Neuron (in vitro differentiated cells): ENCODE measurements around the gene HAP1.
A peak's percentile ranks its signal among the peaks of the same experiment; 100 is the strongest.

Experiments used
- H2AFZ ChIP-seq: one replicate; pipeline ENCODE4 v1.6.1; 2013; ENCODE audit warnings: low read depth, mild to moderate bottlenecking, inconsistent platforms, low read length, moderate library complexity
- H3K27me3 ChIP-seq: one replicate; pipeline ENCODE4 v1.6.1; 2013; ENCODE audit warnings: low read length; ENCODE audit not compliant: insufficient read depth
- H3K36me3 ChIP-seq: one replicate; pipeline ENCODE4 v1.6.1; 2013; ENCODE audit warnings: low read length; ENCODE audit not compliant: insufficient read depth
- H3K4me1 ChIP-seq: one replicate; pipeline ENCODE4 v1.6.1; 2013; ENCODE audit warnings: low read length; ENCODE audit not compliant: insufficient read depth
- H3K4me3 ChIP-seq: 2 replicates; pipeline ENCODE4 v1.5.1; 2013; ENCODE audit warnings: mild to moderate bottlenecking, low read length, moderate library complexity
- H3K9me3 ChIP-seq: one replicate; pipeline ENCODE4 v1.6.1; 2013; ENCODE audit warnings: low read length

HAP1 gene

GRCh38 chr17:41731836-41732235 lies 2.6 kb downstream of the HAP1 start:
- Histone ChIP-seq H2AFZ (no peak overlapping the region), H3K9me3 (no peaks in the 10 kb centered on the region), H3K27me3 (peaks cover 28% of the 10 kb centered on the region)

DNA sequence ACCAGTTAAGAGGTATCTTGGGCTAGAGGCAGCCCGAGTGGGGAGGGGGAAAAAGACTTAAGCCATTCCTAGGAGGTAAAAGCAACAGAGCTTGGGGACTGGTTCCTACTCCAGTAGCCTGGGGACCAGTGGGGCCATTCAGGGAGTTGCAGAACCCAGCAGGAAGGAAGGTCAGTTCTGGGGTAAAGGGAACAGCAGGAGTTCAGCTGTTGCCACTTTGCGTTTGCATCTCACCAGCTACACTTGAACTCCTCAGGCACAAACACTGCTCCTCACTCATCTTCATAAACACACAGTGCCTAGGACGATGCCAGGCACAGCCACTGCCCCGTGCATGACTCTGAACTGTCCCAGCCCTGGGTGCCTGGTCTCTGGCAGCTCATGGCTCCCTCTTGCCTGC lies 4.0 kb downstream of the HAP1 start:
- no peaks in the 10 kb centered on the region for H3K36me3 ChIP-seq
- no peaks in the 10 kb centered on the region for H3K4me1 ChIP-seq
- H3K4me3 ChIP-seq, result no peak overlapping the region
- H2AFZ ChIP-seq, result no peak overlapping the region
- no peaks in the 10 kb centered on the region for H3K9me3 ChIP-seq
- peaks cover 25% of the 10 kb centered on the region for H3K27me3 ChIP-seq

More at GRCh38 chr17:41731836-41732235, 2.6 kb downstream of the HAP1 start:
- H3K36me3 ChIP-seq, result no peaks in the 10 kb centered on the region
- no peak overlapping the region for H3K4me3 ChIP-seq
- H3K4me1 ChIP-seq, result no peaks in the 10 kb centered on the region

- H3K36me3 ChIP-seq, result no peaks in the 10 kb centered on the region
- H3K9me3 ChIP-seq, result no peaks in the 10 kb centered on the region
- no peak overlapping the region for H3K4me3 ChIP-seq
- H2AFZ ChIP-seq, result no peak overlapping the region
- peaks cover 13% of the 10 kb centered on the region for H3K27me3 ChIP-seq
- H3K4me1 ChIP-seq, result no peaks in the 10 kb centered on the region
These were observed 6.4 kb downstream of the HAP1 start for GRCh38 chr17:41728056-41728455.

DNA sequence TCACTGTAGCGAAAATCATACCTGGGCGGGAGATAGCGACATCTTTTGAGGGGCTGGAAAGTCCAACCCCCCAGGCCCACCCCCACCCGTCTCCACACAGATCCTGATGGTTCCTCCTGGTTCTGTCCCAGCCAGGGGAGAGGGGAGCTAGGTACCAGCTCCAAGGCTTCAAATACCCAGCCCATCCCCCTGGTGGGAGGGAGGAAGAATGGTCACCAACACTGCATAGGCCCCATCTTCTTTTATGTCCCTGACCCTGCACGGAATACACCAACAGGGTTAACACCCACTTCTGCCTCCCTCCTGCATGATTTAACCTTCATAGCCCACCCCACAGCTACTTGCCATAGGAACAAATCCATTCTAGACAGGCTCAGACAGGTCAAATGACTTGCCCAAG lies 9.3 kb downstream of the HAP1 start:
- Histone ChIP-seq H3K9me3 (no peaks in the 10 kb centered on the region), H3K36me3 (no peaks in the 10 kb centered on the region), H2AFZ (no peak overlapping the region), H3K27me3 (no peaks in the 10 kb centered on the region), H3K4me1 (no peaks in the 10 kb centered on the region), H3K4me3 (no peak overlapping the region)

DNA sequence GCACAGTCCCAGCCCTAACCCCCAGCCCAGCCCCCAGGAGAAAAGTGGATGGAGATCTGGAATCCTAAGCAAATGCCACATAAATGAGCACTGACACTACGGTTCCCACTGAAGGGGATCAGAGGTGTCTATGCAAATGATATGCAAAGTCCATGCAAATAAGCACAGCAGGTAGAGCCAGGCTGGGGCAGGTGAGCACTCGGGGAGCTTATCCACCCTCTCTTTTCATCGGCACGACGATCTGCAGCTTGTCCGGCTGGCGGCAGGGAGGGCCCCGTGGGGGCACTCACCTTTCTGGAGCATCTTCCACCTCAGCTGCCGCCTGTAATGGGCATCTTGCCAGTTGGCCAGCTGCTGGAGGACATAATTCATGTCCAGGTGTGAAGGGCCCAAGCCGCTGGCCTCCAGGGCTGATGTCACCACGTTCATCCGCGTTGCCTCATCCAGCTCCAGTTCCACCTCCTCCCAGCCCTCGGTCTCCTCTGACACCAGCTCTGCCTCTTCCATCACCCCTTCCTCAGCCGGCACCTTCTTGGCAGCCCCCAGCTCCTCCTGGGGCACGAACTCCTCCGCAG lies 9.9 kb downstream of the HAP1 start:
- no peak overlapping the region for H3K4me3 ChIP-seq
- no peaks in the 10 kb centered on the region for H3K4me1 ChIP-seq
- H3K27me3 ChIP-seq, result no peaks in the 10 kb centered on the region
- no peaks in the 10 kb centered on the region for H3K36me3 ChIP-seq
- no peaks in the 10 kb centered on the region for H3K9me3 ChIP-seq
- no peak overlapping the region for H2AFZ ChIP-seq

GRCh38 chr17:41723801-41724475 lies 10.5 kb downstream of the HAP1 start:
- no peak overlapping the region for H2AFZ ChIP-seq
- H3K9me3 ChIP-seq, result no peaks in the 10 kb centered on the region
- no peak overlapping the region for H3K4me3 ChIP-seq
- H3K27me3 ChIP-seq, result no peaks in the 10 kb centered on the region
- no peaks in the 10 kb centered on the region for H3K4me1 ChIP-seq
- no peaks in the 10 kb centered on the region for H3K36me3 ChIP-seq

- Histone ChIP-seq H3K4me1 (peaks cover 12% of the 10 kb centered on the region), H3K4me3 (no peak overlapping the region), H3K27me3 (no peaks in the 10 kb centered on the region), H2AFZ (no peak overlapping the region), H3K9me3 (no peaks in the 10 kb centered on the region), H3K36me3 (no peaks in the 10 kb centered on the region)
These were observed 12.2 kb downstream of the HAP1 start for GRCh38 chr17:41722231-41722630.

DNA sequence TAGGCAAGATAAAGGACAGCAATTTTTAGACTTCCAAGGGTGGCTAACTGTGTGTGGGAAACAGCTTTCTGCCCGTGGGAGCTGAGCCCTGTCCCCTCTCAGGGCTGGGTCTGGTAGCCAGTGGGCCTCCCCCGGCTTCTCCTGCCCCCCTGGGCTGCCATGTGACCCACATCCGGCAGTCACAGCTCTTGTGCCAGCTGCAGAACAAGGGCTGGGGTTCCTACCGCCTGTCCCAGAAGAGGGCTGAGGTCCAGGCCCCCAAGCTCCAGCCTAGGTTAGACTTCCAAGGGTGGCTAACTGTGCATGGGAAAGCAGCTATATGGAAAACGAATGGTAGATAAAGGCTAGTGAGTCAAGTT lies 16.2 kb downstream of the HAP1 start:
- Histone ChIP-seq H3K4me1 (peaks cover 12% of the 10 kb centered on the region), H3K9me3 (no peaks in the 10 kb centered on the region), H3K36me3 (no peaks in the 10 kb centered on the region), H2AFZ (no peak overlapping the region), H3K27me3 (no peaks in the 10 kb centered on the region), H3K4me3 (no peak overlapping the region)

GRCh38 chr17:41717408-41718286 lies 16.8 kb downstream of the HAP1 start:
- H3K27me3 ChIP-seq, result peaks cover under 1% of the 10 kb centered on the region
- H3K9me3 ChIP-seq, result no peaks in the 10 kb centered on the region
- peak overlapping the region; percentile 70 for H2AFZ ChIP-seq
- no peak overlapping the region for H3K4me3 ChIP-seq
- H3K36me3 ChIP-seq, result no peaks in the 10 kb centered on the region
- peaks cover 12% of the 10 kb centered on the region for H3K4me1 ChIP-seq

DNA sequence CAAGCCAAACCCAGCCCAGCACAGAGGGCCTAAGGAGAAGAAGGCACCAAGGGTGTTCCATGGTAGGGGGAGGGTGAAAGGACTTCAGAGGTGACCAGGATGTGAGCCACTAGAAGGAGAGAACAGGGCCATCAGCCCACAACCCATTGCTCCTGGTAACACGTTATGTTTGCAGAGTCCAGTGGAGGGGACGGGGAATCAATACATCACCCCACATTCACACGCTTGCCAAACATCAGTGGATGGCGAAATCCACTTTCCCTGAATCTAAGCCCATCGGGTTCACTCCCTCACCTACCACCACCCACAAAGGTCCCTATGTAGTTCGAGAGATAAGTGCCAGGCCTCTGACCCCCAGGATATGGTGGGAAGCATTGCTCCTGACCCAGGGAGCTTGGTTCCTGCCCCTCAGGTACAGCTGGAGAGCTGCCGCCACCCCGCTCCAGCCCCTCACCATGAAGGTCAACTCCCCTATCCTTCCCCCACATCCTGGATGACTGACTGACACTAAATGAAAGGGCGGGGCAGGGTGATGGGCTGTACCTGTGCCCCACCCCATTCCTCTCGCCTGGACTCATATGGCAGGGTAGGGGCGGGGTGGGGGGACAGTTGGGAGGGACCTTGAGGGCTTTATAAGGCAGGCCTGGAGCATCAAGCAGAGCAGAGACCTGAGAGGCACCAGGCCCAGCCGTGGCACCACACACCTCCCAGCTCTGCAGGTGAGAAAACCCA lies 22.6 kb downstream of the HAP1 start, which contains the start of gene GAST:
TSS of gene GAST (plus strand) at position 663 of the 732 bp plus-strand sequence. CDS start 3,106 bp downstream, outside the sequence.
- H3K36me3 ChIP-seq, result no peaks in the 10 kb centered on the region
- no peak within 1 kb of the TSS for H3K4me3 ChIP-seq
- H3K4me1 ChIP-seq, result peaks cover 10% of the 10 kb centered on the region
- H3K9me3 ChIP-seq, result peaks cover 3% of the 10 kb centered on the region
- H2AFZ ChIP-seq, result no peak within 1 kb of the TSS
- H3K27me3 ChIP-seq, result peaks cover 2% of the 10 kb centered on the region

DNA sequence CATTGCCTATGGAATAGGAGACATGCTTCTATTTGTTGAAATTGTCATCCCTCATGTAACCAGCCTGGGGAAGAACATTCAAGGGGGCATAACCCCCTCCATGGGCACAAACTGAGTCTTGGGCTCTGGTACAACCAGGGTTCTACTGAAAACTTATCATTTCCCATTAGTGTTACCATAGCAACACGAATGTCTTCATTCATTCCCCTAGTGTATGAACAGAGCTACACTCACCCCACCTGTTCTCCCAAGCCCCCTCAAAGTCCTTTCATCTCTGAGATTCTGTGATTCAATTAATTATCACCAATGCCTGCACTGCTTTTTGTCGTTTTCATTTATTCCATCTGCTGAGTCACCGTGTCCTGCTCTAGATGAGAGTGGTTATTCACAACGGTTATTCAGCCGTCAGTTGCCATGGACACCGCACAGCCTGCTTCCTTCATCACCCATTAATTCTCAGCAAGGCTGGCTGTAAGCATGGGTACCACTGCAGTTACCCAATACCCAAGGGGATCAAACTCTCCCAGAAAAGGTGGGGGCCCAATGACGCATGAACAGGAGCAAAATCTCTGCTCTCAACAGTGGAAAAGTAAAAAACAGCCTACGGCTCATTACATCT lies 23.9 kb downstream of the HAP1 start:
- peaks cover 20% of the 10 kb centered on the region for H3K4me1 ChIP-seq
- H3K27me3 ChIP-seq, result peaks cover 2% of the 10 kb centered on the region
- peaks cover 3% of the 10 kb centered on the region for H3K9me3 ChIP-seq
- H3K36me3 ChIP-seq, result no peaks in the 10 kb centered on the region
- H2AFZ ChIP-seq, result no peak overlapping the region
- H3K4me3 ChIP-seq, result no peak overlapping the region

GRCh38 chr17:41707803-41708669 lies 26.4 kb downstream of the HAP1 start:
- H3K27me3 ChIP-seq, result peaks cover 2% of the 10 kb centered on the region
- no peak overlapping the region for H2AFZ ChIP-seq
- H3K4me3 ChIP-seq, result no peak overlapping the region
- H3K4me1 ChIP-seq, result peaks cover 32% of the 10 kb centered on the region
- no peaks in the 10 kb centered on the region for H3K36me3 ChIP-seq
- H3K9me3 ChIP-seq, result peaks cover 3% of the 10 kb centered on the region
